RWPE2 (cell line): ENCODE measurements around the gene TMEM176B.

Experiments
- ATAC-seq: fragments of 200-7000 bp; cut with Tn5 transposase; 3 replicates; pipeline ENCODE4 v1.9.1; 2021; ENCODE audit warnings: low read depth
- DNase-seq: peaks from one replicate; pipeline ENCODE4 v3.0.0-alpha.2; 2020; ENCODE audit warnings: low spot score
- H3K27ac ChIP-seq: fragments of 450-650 bp; 2 replicates; pipeline ENCODE4 v1.5.1; 2017; ENCODE audit warnings: mild to moderate bottlenecking; ENCODE audit not compliant: poor library complexity, severe bottlenecking
- H3K27me3 ChIP-seq: fragments of 250-450 bp; sonication (Bioruptor Pico); 2 replicates; pipeline ENCODE4 v1.5.1; 2021; ENCODE audit warnings: mild to moderate bottlenecking, moderate library complexity; ENCODE audit not compliant: insufficient read depth, poor library complexity, severe bottlenecking
- H3K36me3 ChIP-seq: fragments of 250-450 bp; sonication (Bioruptor Pico); 2 replicates; pipeline ENCODE4 v1.5.1; 2020; ENCODE audit warnings: low read depth, mild to moderate bottlenecking, moderate library complexity
- H3K4me1 ChIP-seq: fragments of 250-450 bp; sonication (Bioruptor Pico); 2 replicates; pipeline ENCODE4 v1.5.1; 2021; ENCODE audit warnings: mild to moderate bottlenecking, moderate library complexity; ENCODE audit not compliant: insufficient read depth, poor library complexity, severe bottlenecking
- H3K4me3 ChIP-seq: fragments of 250-450 bp; sonication (Bioruptor Pico); 2 replicates; pipeline ENCODE4 v1.5.1; 2021; ENCODE audit warnings: mild to moderate bottlenecking, moderate library complexity; ENCODE audit not compliant: severe bottlenecking
- H3K9me3 ChIP-seq: fragments of 250-450 bp; sonication (Bioruptor Pico); 2 replicates; pipeline ENCODE4 v1.5.1; 2021; ENCODE audit warnings: mild to moderate bottlenecking, moderate library complexity; ENCODE audit not compliant: severe bottlenecking
- TF ChIP-seq, protein P1 (sequence below): fragments of 450-650 bp; IDR thresholded peaks from one replicate; pipeline ENCODE4 v1.5.1; 2017; ENCODE audit warnings: mild to moderate bottlenecking, moderate library complexity; ENCODE audit not compliant: poor library complexity, severe bottlenecking

TMEM176B gene

DNA sequence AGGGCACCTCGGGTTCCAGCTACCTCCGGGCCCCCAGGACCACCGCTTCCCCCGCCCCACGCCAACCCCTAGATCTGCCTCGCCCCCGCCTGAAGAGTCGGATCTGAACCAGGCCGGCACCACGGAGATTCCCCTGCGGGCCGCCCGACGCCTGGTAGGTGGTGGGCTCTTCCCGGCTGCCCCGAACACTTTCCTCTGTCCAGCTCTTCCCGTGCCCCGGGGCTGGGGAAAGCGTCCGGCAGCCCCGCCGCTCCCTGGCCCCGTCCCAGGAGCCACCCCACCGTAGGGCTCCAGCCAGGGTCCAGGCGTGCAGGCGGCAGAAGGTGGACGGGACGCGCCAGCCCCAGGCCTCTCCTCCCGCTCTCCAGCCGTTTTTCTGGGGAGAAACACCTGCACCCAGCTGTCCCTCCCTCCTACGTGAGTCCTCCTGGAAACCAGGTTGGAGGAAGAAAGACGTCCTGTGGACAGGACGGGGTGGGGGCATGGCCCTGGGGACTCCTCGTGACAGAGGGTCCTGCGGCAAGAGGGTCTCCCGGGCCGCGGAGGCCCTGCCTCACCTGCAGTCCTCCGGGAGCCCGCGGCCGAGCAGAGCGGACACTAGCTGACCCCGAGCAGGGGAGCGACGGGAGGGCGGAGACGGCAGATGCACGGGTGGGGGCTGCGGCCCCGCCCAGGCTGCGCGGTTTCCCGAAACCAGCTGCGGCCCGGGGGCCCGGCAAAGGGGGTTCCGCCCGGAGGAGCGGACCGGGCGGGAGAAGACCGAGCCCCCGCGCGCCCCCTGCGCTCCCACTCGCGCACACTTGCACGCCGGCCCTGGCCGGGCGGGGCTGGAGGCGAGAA is at the start of gene TMEM176B:
Gene TMEM176B (minus strand): TSS at position 624 of the 840 bp plus-strand sequence. CDS start 3,795 bp downstream, outside the sequence.
- H3K27me3 ChIP-seq = peaks cover 63% of the 10 kb centered on the region
- H3K4me1 ChIP-seq = no peaks in the 10 kb centered on the region
- H3K36me3 ChIP-seq = no peaks in the 10 kb centered on the region
- TF ChIP-seq, protein P1, sequence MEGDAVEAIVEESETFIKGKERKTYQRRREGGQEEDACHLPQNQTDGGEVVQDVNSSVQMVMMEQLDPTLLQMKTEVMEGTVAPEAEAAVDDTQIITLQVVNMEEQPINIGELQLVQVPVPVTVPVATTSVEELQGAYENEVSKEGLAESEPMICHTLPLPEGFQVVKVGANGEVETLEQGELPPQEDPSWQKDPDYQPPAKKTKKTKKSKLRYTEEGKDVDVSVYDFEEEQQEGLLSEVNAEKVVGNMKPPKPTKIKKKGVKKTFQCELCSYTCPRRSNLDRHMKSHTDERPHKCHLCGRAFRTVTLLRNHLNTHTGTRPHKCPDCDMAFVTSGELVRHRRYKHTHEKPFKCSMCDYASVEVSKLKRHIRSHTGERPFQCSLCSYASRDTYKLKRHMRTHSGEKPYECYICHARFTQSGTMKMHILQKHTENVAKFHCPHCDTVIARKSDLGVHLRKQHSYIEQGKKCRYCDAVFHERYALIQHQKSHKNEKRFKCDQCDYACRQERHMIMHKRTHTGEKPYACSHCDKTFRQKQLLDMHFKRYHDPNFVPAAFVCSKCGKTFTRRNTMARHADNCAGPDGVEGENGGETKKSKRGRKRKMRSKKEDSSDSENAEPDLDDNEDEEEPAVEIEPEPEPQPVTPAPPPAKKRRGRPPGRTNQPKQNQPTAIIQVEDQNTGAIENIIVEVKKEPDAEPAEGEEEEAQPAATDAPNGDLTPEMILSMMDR = no peak
- ATAC-seq = no peak
- H3K27ac ChIP-seq = no peak within 1 kb of the TSS
- H3K4me3 ChIP-seq = no peak within 1 kb of the TSS
- DNase-seq = no peak
- peaks cover 2% of the 10 kb centered on the region for H3K9me3 ChIP-seq

DNA sequence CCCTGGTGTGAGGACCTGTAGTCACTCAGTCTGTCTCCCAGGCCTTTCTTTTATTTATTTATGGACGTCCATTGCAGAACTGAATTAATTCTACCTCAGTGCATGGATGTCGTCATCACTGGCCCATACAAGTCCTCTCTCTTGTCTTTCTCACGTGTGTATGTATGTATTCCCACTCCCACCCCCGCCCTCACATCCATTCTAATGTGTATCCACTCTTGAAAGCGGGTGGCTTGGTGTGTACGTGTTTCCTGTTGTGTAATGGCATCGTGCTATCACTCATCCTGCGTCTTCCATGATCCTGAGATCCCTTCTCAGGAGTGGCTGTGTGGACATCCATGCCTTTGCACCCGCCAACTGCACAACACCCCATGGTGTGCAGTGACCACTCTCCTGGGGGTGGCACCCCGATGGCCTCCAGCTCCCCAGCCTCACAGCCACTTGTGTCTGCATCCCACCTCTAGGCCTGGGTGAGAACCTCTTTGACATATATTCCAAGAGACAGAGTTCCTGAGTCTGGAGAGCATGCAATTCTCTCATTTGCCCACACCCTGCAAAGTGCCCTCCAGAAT is 49.1 kb upstream of the TMEM176B start:
- Histone ChIP-seq H3K27me3 (peaks cover 12% of the 10 kb centered on the region), H3K4me3 (no peak overlapping the region)

DNA sequence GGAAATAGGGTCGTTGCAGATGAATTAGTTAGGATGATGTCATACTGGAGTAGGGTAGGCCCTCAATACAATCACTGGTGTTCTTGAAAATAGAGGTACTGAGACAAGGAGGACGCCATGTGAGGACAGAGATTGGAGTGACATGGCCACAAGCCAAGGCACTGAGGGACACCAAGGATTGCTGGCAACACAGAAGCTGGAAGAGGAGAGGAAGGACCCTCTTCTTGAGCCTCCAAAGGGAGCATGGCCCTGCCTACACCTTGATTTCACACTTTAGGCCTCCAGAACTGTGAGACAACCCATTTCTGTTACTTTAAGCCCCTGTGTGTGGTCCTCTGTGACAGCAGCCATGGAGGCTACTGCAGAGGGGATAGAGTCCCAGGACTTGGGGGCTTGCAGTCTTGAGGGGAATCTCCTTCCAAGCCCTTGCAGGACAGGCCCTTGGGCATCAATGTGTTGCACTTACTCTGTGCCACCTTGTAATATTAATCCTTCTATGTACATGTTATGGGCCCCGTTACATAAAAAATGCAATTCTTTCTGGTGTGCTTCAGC is 48.5 kb upstream of the TMEM176B start:
- H3K9me3 ChIP-seq = no peaks in the 10 kb centered on the region
- H3K36me3 ChIP-seq = no peaks in the 10 kb centered on the region
- ATAC-seq = no peak
- no peak overlapping the region for H3K27ac ChIP-seq
- TF ChIP-seq, protein P1 = no peak
- H3K4me1 ChIP-seq = no peaks in the 10 kb centered on the region
- no peak for DNase-seq
- no peak overlapping the region for H3K4me3 ChIP-seq
- peaks cover 13% of the 10 kb centered on the region for H3K27me3 ChIP-seq

More for the DNA sequence above, 49.1 kb upstream of the TMEM176B start:
- TF ChIP-seq, protein P1 = no peak
- Histone ChIP-seq H3K27ac (no peak overlapping the region), H3K9me3 (no peaks in the 10 kb centered on the region), H3K4me1 (no peaks in the 10 kb centered on the region), H3K36me3 (no peaks in the 10 kb centered on the region)
- no peak for ATAC-seq
- no peak for DNase-seq

DNA sequence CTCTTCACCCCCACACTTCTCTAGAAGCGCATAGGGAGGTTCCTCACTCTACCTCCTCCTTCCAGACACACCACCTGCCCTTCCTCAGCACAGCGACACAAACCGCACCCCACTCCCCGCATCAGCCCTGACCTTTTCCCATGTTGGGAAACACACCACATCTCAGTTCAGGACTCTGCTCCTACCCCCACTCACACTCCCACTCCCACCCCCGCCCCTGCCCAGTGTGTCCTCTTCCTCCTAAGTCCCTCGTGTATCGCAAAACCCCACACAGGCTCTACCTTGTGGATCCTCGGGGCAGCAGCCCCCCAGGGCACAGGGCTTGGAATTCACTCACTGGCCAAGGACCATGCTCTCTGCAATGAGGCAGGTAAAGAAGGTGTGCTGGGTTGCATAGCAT is 47.9 kb upstream of the TMEM176B start:
- H3K4me1 ChIP-seq = no peaks in the 10 kb centered on the region
- H3K27ac ChIP-seq = no peak overlapping the region
- DNase-seq = no peak
- no peak overlapping the region for H3K4me3 ChIP-seq
- H3K36me3 ChIP-seq = no peaks in the 10 kb centered on the region
- H3K9me3 ChIP-seq = no peaks in the 10 kb centered on the region
- TF ChIP-seq, protein P1 = no peak
- no peak for ATAC-seq
- peaks cover 11% of the 10 kb centered on the region for H3K27me3 ChIP-seq
